BJ (cell line): Measurements from ENCODE around the gene FREM3. TPM values are rescaled to one million over a fixed set of nuclear protein-coding genes. Genes with fewer than 3 reads are reported as not detected.
A peak's percentile ranks its signal among the peaks of the same experiment; 100 is the strongest.

Experiments
- CTCF ChIA-PET: fragments of 350-600 bp; formaldehyde crosslinking; extraction: SDS; loops from one replicate; lab custom pipeline; 2021; ENCODE audit warnings: antibody characterized with exemption, inconsistent platforms; lab: Yijun Ruan, JAX
- POLR2A ChIA-PET: fragments of 300-600 bp; sonication (Branson Sonifier 250); formaldehyde crosslinking; extraction: SDS; loops from one replicate; lab custom pipeline; 2021; ENCODE audit warnings: antibody characterized with exemption; lab: Charles Lee
- DNase-seq: peaks from one replicate; pipeline ENCODE4 v3.0.0-alpha.2; 2011; ENCODE audit warnings: low read depth
- H3K27me3 ChIP-seq: 2 replicates; pipeline ENCODE4 v1.6.0; 2011; ENCODE audit warnings: low read length; ENCODE audit not compliant: control insufficient read depth, insufficient read depth
- H3K36me3 ChIP-seq: 2 replicates; pipeline ENCODE4 v1.5.1; 2011; ENCODE audit warnings: low read length; ENCODE audit not compliant: control insufficient read depth, insufficient read depth
- H3K4me3 ChIP-seq: 2 replicates; pipeline ENCODE4 v1.5.1; 2011; ENCODE audit warnings: low read depth, mild to moderate bottlenecking, control low read depth, low read length
- polyA plus RNA-seq: library from polyadenylated mRNA; depleted of rRNA; stranded (reverse); fragments of >200 nt; gene quantifications from 2 replicates; pipeline ENCODE4 v1.2.3, GENCODE V29; 2011
- TF ChIP-seq, protein P1 (sequence below): IDR thresholded peaks from 2 replicates; pipeline ENCODE4 v1.5.1; 2011; ENCODE audit warnings: low read depth, mild to moderate bottlenecking, control low read depth, inconsistent platforms, low read length, moderate library complexity; ENCODE audit not compliant: insufficient read depth

FREM3 gene
- polyA plus RNA-seq, 1 experiment: not detected

DNA sequence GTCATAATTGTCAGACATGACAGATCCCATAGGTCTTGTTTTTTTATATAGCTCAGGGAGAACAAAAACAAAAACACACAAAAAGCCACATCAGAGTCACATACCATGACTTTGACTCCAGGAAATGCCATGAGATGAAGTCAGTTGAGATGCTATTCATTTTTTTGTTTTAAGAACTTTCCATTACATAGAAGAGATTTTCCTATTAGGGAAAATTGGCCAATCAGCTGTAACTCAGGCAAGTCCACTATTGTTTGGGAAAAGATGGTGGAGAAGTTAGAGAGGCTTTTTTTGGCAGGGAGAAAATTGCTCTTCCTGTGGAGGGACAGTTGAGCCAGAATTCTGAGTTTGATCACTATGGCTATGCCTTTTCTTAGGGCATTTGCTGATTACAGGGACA, 114.4 kb downstream of the FREM3 start:
- POLR2A ChIA-PET: no interaction called here
- no peaks in the 10 kb centered on the region for H3K36me3 ChIP-seq
- no peak overlapping the region for H3K4me3 ChIP-seq
- CTCF ChIA-PET: no interaction called here
- peak; percentile 39 for DNase-seq
- TF ChIP-seq, protein P1, sequence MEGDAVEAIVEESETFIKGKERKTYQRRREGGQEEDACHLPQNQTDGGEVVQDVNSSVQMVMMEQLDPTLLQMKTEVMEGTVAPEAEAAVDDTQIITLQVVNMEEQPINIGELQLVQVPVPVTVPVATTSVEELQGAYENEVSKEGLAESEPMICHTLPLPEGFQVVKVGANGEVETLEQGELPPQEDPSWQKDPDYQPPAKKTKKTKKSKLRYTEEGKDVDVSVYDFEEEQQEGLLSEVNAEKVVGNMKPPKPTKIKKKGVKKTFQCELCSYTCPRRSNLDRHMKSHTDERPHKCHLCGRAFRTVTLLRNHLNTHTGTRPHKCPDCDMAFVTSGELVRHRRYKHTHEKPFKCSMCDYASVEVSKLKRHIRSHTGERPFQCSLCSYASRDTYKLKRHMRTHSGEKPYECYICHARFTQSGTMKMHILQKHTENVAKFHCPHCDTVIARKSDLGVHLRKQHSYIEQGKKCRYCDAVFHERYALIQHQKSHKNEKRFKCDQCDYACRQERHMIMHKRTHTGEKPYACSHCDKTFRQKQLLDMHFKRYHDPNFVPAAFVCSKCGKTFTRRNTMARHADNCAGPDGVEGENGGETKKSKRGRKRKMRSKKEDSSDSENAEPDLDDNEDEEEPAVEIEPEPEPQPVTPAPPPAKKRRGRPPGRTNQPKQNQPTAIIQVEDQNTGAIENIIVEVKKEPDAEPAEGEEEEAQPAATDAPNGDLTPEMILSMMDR: no peak
- no peaks in the 10 kb centered on the region for H3K27me3 ChIP-seq

DNA sequence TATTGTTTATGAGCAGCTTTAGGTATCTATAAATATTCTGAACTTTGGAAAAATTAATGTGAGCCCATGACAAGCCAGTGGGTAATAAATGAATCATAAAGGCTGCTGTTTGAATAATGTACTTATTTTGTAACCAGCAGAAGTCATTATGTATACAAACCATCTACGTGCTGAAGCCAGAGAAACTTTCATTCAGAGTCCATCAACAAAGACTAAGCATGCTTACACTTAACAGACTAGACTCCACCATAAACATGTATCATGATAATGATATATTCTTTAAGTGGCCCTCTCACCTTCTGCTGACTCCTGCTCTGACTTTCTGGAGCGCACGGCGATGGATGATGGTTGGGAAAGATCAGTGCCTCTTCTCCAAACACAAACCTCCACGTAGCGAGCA, 114.9 kb downstream of the FREM3 start:
- Histone ChIP-seq H3K27me3 (no peaks in the 10 kb centered on the region), H3K4me3 (no peak overlapping the region), H3K36me3 (no peaks in the 10 kb centered on the region)
- ChIA-PET POLR2A (no interaction called here), CTCF (no interaction called here)
- TF ChIP-seq, protein P1: no peak
- no peak for DNase-seq

DNA sequence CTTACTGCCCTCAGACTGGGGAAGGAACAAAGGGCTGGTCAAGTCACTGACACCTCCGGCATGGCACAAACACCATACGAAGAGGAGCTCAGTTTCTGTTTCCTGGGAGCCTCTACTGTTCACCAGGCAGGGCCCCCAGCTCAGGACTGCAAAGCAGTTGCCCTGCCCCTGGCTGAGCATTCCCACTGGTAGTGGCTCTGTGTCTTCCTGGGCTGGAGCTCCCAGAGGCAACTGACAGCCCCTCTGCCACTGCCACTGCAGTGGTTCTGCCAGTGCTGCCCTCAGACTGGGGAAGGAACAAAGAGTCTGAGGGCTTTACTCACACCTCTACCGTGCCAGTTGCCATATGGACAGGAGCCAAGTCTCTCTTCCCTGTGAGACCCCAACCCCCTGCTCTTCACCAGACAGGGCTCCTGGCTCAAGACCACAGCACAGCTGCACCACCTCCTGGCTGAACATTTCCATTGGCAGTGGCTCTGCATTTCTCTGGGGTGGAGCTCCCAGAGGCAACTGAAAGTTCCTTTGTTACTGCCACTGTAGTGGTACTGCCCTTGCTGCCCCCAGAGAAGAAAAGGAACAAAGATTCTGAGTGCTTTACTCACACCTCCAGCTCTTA, 119.0 kb downstream of the FREM3 start:
- Histone ChIP-seq H3K36me3 (no peaks in the 10 kb centered on the region), H3K27me3 (no peaks in the 10 kb centered on the region), H3K4me3 (no peak overlapping the region)
- POLR2A ChIA-PET: no interaction called here
- TF ChIP-seq, protein P1: no peak
- no peak for DNase-seq
- CTCF ChIA-PET: no interaction called here

DNA sequence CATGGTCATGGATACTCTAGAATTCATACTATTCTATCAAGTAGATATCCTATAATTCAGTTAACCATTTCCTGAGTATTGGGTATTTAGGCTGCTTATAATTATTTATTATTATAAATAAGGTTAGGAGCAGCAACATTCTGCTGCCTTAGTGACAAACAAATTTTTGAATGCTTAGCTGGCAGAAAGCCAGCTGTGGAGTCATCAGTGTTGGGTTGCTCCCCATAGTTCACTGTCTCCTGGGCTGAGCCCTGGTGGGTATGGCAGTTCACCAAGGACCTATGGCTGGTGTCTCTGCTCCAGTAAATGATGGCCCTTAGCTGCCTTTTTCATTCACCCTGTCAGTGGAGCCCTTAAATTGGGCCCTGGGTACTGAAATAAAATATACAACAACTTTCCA, 125.1 kb downstream of the FREM3 start:
- POLR2A ChIA-PET: interaction anchor here (0.6 kb wide), 1 partner anchor 49 kb away, joined by 3 read pairs; no protein-coding TSS in a partner anchor
- TF ChIP-seq, protein P1: no peak
- CTCF ChIA-PET: no interaction called here
- H3K36me3 ChIP-seq: no peaks in the 10 kb centered on the region
- H3K4me3 ChIP-seq: no peak overlapping the region
- DNase-seq: no peak
- no peaks in the 10 kb centered on the region for H3K27me3 ChIP-seq

DNA sequence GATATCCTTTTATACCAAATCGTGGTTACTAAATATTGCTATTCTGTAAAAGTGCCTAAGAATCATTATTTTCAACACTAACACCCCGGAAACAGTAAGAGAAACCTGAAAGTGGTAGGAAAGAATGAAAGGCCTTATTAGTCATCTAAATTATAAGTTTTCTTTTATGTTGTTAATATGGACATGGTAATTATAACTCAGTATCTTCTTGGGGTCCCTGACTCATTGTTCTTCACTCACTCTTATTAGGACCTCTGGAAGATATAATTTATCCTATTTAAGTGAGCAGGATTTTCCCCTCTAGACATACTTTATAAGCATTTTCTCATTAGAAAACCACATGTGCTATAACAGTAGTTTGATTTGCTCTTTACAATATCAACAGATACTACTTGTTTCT, 136.0 kb downstream of the FREM3 start:
- DNase-seq: no peak
- CTCF ChIA-PET: no interaction called here
- TF ChIP-seq, protein P1: no peak
- no peak overlapping the region for H3K4me3 ChIP-seq
- H3K27me3 ChIP-seq: no peaks in the 10 kb centered on the region
- H3K36me3 ChIP-seq: no peaks in the 10 kb centered on the region
- POLR2A ChIA-PET: no interaction called here
